Fibroblast of villous mesenchyme (primary cell): Measurements from ENCODE around the gene ENDOU. TPM values are rescaled to one million over a fixed set of nuclear protein-coding genes. Genes with fewer than 3 reads are reported as not detected.

ENCODE experiments used
- DNase-seq: peaks from one replicate; pipeline ENCODE4 v3.0.0-alpha.2; 2010; ENCODE audit warnings: low read depth
- H3K4me3 ChIP-seq: 2 replicates; pipeline ENCODE4 v1.5.1; 2011; ENCODE audit warnings: low read depth, mild to moderate bottlenecking, low read length
- total RNA-seq: library from RNA; depleted of rRNA; stranded (reverse); fragments of >200 nt; gene quantifications from 2 replicates; pipeline ENCODE4 v1.2.3, GENCODE V29; 2012
- TF ChIP-seq, protein P1 (sequence below): IDR thresholded peaks from 2 replicates; pipeline ENCODE4 v1.5.1; 2012; ENCODE audit warnings: low read depth, mild to moderate bottlenecking, low read length; ENCODE audit not compliant: insufficient read depth

The ENDOU gene
- total RNA-seq, 1 donor = not detected

DNA sequence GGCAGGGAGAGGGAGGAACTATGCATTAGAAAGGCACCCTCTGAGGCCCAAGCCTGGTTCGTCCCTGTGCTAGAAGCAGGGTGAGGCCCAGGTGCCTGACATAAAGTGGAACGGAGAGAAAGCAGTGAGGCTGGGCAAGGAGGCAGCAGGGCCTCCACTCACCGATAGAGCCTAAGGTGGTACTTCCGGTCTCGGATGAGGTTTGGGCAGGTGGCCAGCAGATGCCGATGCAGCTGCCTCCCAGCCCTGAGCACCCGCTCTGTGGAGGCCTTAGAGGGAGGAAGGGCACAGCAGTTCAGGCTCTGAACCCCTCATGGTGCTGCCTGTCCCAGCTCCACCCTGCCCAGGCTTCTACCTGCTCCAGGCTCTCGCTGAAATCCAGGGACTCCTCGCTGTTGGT is 26.3 kb upstream of the ENDOU start:
- H3K4me3 ChIP-seq = no peak overlapping the region
- no peak for DNase-seq
- TF ChIP-seq, protein P1, sequence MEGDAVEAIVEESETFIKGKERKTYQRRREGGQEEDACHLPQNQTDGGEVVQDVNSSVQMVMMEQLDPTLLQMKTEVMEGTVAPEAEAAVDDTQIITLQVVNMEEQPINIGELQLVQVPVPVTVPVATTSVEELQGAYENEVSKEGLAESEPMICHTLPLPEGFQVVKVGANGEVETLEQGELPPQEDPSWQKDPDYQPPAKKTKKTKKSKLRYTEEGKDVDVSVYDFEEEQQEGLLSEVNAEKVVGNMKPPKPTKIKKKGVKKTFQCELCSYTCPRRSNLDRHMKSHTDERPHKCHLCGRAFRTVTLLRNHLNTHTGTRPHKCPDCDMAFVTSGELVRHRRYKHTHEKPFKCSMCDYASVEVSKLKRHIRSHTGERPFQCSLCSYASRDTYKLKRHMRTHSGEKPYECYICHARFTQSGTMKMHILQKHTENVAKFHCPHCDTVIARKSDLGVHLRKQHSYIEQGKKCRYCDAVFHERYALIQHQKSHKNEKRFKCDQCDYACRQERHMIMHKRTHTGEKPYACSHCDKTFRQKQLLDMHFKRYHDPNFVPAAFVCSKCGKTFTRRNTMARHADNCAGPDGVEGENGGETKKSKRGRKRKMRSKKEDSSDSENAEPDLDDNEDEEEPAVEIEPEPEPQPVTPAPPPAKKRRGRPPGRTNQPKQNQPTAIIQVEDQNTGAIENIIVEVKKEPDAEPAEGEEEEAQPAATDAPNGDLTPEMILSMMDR = no peak

DNA sequence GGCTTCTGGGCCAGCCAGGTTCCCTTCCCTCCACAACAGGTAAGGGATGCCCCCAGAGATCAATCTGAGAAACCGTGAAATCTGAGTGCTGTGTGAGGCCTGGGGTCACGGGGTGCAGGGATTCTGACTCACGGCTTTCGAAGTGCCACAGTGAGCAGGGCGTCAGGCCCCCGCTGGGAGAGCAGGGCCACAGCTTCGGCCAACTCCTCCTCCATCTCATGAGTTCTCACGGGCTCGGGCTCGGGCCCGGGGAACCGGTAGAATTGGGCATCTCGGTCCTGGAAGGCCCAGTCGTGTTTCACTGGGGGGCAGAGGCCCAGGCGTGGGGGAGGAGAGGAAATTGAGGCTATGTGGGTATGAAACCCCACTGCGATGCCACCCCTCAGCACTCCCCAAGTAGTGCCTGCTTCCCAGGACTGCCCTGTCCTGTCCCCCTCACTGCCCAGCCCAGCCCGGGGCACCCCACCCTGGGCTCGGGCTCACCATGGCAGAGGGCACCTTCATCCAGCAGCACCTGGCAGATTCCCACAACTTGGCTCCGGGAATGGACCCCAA is 25.7 kb upstream of the ENDOU start:
- H3K4me3 ChIP-seq = no peak overlapping the region
- TF ChIP-seq, protein P1 = no peak
- no peak for DNase-seq

DNA sequence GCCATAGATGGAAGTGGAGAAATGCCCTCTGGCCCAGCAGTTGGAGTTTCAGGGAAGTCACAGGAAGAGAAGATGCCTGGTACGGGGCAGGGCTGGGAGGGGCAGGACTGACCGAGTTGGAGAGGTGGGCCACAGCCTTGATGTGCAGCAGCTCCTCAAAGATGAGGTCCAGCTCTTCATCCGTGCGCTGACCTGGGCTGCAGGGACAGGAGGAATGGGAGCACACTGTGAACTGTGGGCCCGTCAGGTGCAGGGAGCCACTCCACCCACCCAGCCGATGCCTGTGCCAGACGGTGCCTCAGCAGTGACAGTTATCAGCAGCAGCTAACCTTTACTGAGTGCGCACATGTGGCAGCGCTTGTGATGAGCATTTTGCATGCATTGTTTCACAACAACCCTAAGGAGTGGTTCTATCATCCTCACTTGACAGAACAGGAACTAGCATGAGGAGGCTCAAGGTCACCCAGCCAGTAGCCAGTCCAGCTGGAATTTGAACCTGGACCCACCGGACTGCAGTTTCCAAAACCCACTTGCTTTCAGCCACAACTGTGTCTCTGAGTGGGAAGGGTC is 25.0 kb upstream of the ENDOU start:
- no peak for DNase-seq
- no peak overlapping the region for H3K4me3 ChIP-seq
- TF ChIP-seq, protein P1 = no peak

DNA sequence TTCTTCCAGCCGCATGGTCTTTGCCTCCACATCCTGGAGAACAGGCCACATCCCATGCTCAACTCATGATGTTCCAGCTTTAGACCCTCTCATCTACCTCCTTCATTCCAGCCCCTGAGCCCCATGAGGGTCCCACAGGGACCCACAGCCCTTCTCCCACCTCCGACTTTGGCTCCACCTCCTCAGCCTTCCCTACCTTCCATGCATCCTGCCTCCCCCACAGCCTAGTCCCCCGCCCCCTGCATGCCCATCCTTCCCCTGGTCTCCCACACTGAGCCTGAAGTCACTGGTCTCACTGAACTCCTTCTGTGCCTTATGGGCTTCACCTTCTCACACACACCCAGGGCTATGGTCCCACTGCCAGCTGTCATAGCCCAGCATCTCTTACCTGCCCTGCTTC is 23.6 kb upstream of the ENDOU start:
- TF ChIP-seq, protein P1 = no peak
- DNase-seq = no peak
- H3K4me3 ChIP-seq = no peak overlapping the region

DNA sequence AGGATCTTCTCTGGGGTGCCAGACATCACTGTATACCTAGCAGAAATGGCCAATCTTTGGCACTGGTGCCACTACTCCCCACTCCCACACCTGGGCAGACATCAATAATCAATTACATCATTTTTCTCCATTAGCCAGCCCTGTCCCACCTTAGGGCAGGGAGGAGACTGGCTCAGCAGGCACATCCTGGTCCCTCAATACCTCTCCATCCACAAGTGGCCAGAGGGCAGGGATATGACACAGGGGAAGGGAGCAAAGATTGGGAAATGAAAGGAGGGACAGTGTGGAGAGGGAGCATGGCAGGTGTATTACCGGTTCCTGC is 23.2 kb upstream of the ENDOU start:
- TF ChIP-seq, protein P1 = no peak
- no peak for DNase-seq

DNA sequence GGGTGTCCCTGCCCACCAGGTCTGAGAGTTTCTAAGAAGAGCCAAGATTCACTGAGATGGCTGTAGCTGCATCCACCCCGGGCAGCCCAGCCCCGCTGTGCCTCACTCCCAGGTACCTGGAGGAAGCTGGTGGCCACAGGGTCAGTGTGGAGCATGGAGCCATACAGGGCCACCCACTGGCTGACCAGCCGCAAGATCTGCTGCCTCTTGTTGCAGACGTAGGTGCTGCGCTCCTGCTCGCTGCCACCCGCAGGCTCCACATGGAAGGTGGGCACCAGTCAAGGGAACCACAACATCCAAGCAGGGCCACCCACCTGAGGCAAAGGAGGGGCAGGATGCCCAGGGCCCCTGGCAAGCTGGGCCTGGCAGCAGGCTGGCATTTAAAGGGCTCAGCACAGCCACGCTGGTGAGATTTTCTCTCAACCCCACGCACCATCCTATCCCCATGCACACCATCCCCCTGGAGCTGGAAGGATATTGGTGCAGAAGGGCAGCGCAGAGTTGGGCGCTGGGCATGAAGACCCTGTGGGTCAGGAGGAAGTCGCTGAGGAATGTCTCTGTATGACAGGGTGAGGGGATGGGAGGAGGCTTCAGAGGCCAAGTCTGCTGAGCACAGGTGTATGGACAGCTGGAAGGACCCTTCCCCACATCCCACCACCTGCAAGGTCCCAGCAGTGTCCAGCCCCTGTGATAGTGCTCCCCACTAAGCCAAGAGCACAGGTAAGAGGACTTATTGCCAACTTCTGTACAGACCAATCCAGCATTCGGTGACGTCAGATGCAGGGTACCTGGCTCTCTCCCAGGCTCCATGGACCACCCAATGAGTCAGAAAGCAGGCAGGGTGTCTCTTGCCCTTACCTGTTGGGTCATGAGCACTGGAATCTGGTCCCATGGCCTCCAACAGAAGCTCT is 22.6 kb upstream of the ENDOU start:
- TF ChIP-seq, protein P1 = no peak
- no peak for DNase-seq

More for the DNA sequence above, 23.2 kb upstream of the ENDOU start:
- H3K4me3 ChIP-seq = no peak overlapping the region

More for the DNA sequence above, 22.6 kb upstream of the ENDOU start:
- no peak overlapping the region for H3K4me3 ChIP-seq
